Left renal cortex interstitium (tissue), 4 donors: ENCODE measurements around the gene PRKG1. TPM values are rescaled to one million over a fixed set of nuclear protein-coding genes. Genes with fewer than 3 reads are reported as not detected.

Experiments
- DNase-seq, 4 donors: peaks; one replicate each; pipeline ENCODE4 v3.0.0-alpha.2; 2013; ENCODE audit warnings: low read depth in 4 of 4, low spot score in 2 of 4, missing footprints in 1 of 4
- polyA plus RNA-seq, 4 donors: library from polyadenylated mRNA; unstranded; fragments of 120-200 nt; gene quantifications; one replicate each; pipeline ENCODE4 v1.2.1, GENCODE V29; 2013; ENCODE audit not compliant: insufficient read length in 4 of 4

The PRKG1 gene
- polyA plus RNA-seq, 4 donors, result 12.3 to 14.3 (median 13.4) TPM

DNA sequence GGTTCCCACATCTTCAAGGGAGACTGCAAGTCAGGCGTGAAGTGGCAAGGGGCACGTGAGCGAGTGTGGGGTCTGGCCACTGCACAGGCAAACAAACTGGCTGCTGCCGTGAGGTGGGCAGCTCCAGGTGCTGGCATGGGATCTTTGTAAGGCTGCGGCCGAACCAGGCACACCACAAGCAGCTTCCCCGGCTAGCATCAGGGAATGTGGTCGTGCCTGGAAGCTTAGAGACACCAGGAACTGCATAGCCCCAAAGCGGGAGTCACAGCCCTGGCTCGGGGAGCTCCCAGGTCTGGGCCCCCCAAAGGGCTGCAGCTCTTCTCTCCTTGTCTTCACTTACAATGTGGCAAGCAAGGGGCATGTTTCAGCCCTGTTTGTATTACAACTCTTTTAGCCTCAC is 988.9 kb downstream of the PRKG1 start:
- no peak for DNase-seq

DNA sequence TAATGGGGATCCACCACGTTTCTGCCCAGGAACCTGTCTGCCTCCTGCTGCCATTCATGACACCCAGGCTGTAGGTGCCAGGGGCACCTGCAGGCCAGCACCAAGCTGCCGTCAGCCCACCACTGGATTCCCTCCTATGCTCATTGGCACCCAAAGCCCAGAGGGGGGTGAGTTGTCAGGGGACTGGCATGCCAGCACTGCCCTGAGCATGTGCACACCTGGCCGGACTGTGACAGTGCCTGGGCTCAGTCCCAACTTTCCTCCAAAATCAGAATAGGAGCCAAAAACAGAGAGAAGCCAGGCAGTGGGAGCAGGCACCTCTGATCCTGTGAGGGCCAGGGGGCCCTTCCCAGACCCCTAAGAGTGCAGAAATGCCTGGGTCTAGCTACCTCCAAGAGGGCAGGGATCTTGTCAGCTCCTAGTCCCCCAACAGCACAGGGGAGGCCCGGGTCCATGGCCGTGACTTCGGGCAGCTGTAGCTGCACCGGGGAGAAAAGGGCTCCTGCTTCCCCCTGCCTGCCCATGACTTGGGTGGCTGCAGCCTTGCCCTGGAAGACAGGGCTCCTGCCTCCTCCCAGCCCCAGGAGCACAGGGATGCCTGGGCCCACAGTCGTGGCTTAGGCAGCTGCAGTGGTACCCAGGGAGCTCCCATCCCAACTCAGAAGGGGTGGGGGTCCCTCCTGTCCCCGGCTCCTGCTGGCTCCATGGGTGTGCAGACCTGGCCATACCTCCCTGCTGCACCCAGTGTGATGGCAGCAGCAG is 990.0 kb downstream of the PRKG1 start:
- no peak for DNase-seq

DNA sequence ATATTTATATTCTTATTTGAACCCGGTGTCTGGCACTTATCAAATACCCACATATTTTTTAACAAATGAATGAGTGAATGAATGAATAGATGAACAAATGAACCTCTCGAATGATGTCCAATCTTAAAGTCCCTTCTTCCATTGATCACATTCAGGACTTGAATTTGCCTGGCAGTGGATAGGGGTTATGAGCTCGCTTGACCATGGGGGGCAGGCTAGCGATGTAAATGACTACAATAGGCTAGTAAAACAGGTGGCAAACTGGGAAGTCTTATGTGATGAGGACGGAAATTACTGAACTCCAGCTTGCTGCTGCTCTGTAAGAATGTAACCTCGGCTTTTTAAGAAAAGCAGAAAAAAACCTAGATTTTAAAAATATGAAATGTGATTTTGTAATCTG is 992.1 kb downstream of the PRKG1 start:
- no peak for DNase-seq

DNA sequence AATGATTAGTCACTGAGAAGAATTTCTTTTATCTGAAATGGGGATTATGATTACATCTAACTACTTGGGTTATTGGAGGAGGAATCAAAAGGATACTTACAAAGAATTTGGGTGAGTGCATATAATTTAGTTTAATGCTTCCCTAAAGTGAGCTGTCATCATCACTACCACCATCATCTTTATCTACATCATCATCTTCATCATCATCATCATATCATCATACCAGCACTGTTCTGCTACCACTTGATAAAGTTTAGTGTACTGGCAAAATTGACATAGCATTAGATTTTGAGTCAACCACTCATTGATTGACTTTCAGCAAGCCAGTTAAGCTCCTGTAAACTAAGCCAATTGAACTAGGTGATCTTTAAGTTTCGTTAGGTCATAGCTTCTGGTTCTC is 994.2 kb downstream of the PRKG1 start:
- DNase-seq, result no peak

DNA sequence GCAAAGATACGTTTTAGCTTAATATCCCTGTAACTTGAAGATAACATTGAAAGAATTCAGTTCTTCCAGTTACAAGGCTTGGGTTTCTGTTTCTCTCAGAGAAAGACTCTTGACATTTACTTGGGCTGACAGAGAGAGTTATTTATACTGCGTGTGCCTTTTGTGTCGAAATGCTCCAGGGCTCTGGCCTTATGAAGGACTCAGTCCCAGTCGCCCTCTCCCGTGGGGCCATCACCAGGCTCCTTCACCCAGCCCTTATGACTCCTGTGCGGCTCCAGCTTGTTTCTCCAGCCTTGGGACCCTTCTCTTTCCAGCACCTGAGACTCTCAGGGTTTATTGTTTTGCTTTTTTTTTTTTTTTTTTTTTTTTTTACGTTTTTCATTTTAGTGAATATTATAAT is 997.5 kb downstream of the PRKG1 start:
- no peak for DNase-seq

DNA sequence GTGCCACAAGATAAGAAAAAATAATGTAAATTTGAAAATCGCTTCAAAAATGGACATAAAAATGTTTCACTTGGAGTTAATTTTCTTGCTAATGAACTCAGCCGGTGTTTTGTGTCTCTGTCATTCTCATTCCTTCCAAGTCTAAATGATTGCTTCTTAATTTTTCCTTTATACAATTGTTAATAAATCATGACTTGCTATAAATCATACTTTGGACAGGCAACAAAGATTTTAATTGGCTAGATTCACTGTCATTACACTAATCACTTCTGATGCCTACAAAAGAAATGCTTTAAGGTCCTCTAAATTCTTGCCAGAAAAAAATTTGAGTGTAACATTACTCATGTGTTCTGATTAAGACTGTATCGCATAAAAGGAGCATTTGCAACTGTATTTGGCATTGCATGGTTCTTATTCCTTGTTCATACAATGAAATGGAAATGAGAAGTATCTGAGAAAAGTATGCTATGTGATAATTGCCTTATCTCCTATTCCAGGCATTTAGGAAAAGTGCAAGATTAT is 1000.3 kb downstream of the PRKG1 start:
- no peak for DNase-seq

DNA sequence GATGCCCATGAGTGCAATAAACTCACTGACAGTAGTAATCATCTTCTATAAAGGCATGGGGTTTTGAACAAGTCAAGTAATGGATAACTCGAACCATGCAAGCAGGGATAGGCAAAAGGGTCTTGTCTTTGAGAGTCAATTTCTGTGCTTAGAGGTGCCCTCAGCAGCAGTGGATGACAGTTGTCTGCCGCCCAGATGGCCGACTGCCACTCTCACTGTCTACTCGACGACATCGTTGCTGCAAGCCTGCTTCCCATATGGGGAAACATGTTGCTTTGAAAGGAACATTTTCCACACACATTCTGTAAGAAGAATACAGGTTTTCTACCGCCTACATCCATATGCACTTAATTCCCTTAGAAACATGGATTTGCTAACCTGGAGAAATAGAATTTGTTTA is 1003.5 kb downstream of the PRKG1 start:
- no peak for DNase-seq

DNA sequence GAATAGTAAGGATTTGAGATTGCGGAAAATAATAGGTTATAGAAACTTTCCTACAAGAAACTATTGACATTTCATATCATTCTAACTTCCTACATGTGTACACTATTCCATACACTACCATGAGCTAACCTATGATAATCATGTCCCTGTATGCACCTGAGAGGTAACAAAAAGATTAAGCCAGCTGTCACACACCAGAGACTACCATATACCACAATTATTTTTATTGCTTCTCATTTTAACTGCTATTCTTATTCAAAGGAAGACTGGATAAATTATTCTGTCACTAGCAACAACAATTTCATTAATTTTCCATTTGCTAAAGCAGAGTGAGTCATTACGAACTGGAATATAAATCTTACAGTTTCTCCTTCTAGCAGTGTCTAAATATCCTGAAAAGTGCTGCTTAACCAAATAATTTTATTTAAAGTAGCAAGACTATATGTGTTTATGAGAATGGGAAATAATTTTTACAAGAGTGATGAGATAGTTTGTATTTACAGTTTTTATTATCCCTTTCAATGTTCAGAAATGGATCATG is 1004.2 kb downstream of the PRKG1 start:
- no peak for DNase-seq

DNA sequence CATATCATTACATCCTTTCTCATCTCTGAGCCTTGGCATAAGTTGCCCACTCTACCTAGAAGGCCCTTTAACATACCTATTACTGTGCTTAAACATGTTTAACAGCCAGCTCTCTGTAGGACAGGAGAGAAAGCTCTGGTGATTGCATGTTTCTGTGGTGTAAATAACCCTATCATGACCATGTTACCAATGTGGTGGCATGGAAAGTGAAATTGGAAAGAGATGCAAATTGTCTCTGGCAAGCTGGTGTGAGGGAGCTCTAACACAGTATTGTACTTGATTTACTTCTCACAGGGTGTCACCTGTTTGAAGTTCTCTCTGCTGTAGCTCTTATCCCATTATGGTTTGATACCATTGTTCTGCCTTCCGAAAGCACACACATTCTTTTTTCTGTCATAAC is 1008.0 kb downstream of the PRKG1 start:
- no peak for DNase-seq

DNA sequence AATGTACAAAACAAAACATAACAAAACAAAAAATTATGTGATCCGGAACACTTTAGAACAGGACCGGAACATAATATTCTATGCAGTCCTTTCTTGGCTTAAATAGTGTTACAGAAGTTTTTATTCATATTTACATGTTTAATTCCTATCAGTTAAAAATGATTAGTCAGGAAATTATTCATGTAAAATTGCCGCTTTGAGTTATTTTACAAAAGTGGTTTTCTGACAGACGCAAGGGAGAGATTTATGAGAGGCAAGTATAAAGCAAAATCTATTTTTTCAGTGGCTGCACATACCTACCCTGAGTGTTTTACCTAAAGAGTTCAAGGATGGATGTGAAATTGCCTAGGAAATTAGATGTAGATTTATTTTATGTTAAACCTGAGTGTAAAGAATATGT is 1009.1 kb downstream of the PRKG1 start:
- DNase-seq, result no peak

DNA sequence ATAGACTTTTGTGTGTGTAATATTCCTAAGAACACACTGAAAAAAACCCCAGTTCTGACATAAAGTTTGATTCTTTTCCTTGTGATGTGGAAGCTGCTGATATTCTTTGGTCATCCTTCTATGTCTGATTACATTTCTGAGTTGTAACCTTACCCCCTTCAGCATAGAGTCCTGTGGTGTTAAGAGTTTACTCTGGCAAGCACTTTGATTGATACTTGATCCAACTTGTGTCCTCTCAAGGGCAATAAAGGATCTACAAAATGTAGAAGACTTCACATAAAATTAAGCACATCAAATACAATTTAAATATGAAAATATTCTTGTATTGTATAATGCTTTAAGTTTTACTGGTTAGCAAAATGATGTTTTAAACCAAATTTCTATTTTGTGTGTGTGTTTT is 1018.1 kb downstream of the PRKG1 start:
- DNase-seq, result no peak

DNA sequence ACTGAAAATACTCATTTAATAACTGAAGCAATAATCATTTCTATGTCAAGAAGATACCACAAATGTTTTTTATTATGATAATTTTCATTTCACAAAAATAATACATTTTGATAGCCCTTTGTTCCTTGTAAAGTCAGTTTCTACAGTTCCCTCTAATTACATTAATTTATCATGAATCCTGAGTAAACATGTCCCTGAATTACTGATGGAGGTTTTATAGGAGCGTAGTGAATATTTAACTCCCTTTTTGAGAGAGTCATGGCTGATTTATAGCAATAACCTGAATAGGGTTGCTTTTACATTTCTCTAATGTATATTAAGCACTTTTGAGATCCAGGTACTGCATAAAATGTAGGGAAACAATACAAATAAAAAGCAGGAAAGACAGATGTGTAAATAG is 1023.8 kb downstream of the PRKG1 start:
- no peak for DNase-seq

DNA sequence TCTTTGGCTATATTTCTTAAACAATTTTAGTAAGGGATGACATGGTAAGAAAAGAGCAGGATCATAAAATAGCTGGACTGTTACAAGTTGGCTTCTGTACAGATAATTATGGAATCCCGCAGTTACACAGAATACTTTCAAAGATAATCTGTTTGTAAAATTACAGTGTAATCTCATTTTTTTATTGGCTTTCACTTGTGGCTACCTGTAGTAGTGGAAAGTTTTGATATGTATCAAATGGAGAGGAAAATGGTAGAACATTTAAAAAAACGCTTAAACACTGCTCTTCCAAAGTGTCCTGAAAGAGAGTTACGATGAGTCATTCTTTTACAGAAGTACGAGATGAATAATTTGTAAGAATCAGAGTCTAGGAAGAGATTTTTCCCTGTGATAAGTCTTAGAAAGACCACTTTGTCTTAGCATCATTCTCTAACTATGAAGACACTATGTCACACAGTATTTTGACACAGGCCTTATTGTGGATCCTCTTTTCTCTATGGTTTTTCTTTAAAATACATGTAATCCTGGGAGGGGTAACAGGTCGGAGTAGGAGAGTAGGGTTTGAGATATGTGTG is 1024.8 kb downstream of the PRKG1 start:
- no peak for DNase-seq

DNA sequence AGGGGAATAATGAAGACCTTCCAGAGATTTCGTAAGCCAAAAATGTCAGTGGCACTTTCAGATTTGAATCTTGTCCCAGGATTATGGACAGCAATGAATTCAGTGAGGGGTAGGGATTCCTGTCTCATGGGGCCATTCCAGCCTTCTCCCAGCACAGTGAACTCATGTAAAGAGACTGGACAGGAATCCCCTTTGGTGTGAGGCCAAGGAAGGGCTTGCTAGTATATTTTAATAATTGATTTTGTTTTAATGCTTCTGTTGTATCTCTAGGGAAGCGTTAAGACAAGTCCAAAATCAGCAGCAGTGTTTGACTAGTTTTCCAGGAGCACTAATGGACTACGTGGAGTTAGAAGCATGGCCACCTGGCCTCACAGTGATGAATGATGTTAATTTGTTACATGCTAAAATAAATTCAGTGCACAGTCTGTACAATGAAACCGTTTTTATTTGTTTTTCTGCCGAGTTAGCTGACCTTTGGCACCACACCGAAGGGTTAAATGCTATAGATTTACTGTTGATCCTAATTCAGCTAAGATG is 1025.8 kb downstream of the PRKG1 start:
- DNase-seq, result no peak

DNA sequence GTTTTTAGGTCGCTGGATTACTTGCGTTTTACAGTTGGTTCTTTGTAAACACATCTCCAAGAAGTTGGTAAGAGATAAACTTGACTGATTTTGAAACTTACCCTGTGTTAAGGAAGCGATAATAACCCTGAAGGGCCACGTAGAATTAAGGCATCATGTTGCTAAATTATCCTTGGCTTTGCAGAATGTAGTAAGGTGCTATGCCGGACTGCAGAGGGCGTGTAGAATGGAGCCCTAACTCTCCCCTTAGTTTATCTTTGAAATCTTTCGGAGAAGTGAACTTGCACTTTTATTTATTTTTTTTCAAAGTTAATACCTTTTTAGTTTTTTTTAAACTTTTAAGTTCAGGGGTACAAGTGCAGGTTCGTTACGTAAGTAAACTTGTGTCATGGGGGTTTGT is 1031.0 kb downstream of the PRKG1 start:
- no peak for DNase-seq

DNA sequence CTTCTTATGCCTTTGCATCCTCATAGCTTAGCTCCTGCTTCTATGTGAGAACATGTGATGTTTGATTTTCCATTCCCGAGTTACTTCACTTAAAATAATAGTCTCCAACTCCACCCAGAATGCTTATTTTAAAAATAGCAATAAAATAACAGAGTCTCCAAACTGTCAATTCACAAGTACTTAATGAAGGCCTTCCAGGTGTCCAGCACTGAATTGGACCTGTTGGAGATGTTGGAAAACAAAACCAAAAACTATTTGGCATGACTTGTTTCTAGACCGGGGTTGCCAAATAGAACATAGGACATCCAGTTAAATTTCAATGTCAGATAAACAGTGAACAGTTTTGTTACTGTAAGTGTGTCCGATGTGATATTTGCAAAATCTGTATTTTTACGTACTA is 1031.7 kb downstream of the PRKG1 start:
- no peak for DNase-seq

DNA sequence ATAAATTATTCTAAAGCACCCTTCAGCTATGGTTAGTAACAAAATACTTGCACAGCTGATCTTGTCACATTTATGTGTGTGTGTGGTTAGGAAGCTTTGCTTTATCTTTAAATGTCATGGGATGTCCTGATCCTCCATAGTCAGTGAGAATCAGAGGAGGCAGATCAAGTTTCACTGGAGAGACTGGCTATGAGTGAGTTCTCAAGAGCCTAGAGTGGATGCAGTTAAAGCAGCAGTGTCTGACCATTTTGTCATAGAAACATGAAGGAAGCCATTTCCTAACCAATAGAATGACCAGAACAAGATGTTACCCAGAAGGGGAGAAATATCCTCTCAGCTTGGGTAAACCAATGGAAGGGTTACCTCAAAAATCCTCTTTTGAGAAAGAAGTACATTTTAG is 1032.6 kb downstream of the PRKG1 start:
- DNase-seq, result no peak

DNA sequence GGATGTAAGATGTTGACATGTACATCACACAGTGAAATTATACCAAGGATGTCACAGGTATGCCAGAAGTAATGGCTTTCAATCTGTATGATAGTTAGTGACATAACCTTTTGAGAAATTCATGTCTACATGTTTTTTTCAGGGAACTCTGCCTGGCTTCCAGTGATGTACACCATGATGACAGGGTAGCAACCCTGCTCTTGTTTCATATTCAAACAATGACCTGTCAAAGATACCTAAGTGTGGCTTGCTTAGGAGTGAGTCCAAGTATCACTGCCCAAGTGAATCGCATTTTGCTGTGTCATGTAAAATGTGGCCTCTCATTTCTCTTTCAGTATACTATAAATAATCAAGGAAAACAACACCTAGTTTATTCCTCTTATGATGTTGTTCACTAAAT is 1033.9 kb downstream of the PRKG1 start:
- DNase-seq, result no peak

DNA sequence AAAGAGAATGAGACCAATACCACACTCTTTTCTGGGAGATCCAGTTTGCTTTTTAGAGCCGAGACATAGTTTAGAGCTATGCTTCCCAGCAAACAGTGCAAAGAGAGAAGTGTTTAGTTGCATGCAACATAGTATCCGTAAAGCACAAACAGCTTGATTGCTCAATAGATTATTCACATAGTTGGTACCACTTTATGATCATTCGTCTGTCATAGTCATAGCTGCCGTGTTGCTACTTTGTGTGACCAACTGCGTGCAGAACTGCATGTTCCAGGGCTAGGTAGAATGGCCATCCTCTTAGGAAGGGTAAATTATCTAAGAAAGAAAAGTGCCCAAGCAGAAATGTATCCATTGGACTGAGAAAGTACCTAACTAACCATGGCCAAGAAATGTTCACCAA is 1036.3 kb downstream of the PRKG1 start:
- no peak for DNase-seq

DNA sequence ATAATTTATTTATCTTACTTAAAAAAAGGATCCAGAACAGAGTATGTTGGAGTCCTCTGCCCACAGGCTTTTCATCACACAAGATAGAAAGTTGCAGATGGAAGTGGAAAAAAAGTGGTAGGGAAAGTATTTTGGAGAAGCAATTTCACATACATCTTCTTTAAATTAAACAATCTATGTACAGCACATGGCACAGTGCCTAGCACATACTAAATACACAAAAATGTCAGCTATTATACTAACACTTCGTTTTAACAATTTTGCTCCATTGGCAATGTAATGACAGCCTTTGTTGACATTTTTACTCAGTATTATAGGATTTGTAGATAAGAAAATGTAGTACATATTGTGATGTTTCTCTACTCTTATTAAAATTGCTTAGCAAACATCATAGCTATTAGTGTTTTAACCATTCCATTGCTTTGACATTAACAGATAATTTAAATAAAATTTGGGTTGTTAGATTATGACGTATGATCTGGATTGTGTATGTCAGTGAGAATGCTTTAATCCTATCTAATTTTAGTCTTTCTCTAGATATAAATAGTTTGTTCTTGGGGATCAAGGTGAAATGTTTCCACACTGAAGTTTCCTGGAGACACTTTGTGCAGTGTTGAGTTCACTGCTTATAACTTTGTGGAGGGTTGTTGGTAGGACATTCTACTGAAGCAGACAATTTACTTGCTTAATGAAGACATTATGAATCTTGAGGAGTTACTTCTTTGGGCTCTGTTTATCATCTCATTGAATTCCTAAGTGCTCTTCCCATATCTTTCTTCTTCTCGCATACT is 1037.0 kb downstream of the PRKG1 start:
- no peak for DNase-seq

DNA sequence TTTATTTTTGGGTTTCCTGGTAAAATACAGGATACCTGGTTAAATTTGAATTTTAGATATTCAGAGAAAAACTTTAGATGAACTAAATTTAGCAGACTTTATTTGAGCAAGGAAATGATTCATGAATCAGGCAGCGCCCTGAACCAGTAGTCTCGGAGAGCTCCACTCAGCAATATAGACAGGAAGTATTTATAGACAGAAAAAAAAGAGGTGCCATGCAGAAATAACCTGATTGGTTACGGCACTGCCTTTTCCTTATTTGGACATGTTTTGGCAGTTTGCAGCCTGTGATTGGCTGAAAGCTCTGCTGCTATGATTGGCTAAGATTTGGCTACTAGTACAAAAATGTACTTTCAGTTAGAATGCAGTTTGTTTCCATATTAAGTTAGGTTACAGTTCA is 1041.5 kb downstream of the PRKG1 start:
- DNase-seq, result no peak
